GM19328 (cell line): ENCODE results near the gene THSD4.
"Not testable (repeated sequence)": the region's sequence is repeated elsewhere in the genome, so short reads cannot be mapped to it uniquely, and the experiment has no call there.

ENCODE experiments used
- ATAC-seq: cut with Tn5 transposase; IDR thresholded peaks from one replicate; pipeline ENCODE4 v1.9.1; 2021; ENCODE audit warnings: mild to moderate bottlenecking, moderate library complexity; ENCODE audit not compliant: unreplicated experiment

THSD4 gene

GRCh38 chr15:71658827-71659729 is 543.8 kb downstream of the THSD4 start:
- no peak for ATAC-seq

- no peak for ATAC-seq
These were observed 544.4 kb downstream of the THSD4 start for GRCh38 chr15:71659730-71660067.

GRCh38 chr15:71660501-71660900 is 545.2 kb downstream of the THSD4 start:
- ATAC-seq = no peak

- no peak for ATAC-seq
These were observed 547.0 kb downstream of the THSD4 start for GRCh38 chr15:71662306-71662705.

GRCh38 chr15:71664622-71665021 is 549.4 kb downstream of the THSD4 start:
- no peak for ATAC-seq

- ATAC-seq = no peak
These were observed 551.7 kb downstream of the THSD4 start for GRCh38 chr15:71666763-71667620.

- ATAC-seq = no peak
These were observed 554.4 kb downstream of the THSD4 start for GRCh38 chr15:71669688-71670087.

GRCh38 chr15:71670222-71670621 is 555.0 kb downstream of the THSD4 start:
- ATAC-seq = not testable (repeated sequence)

- ATAC-seq = no peak
These were observed 559.1 kb downstream of the THSD4 start for GRCh38 chr15:71674354-71674753.

GRCh38 chr15:71677352-71677751 is 562.1 kb downstream of the THSD4 start:
- no peak for ATAC-seq

- no peak for ATAC-seq
These were observed 562.5 kb downstream of the THSD4 start for GRCh38 chr15:71677766-71678165.

GRCh38 chr15:71678191-71678590 is 562.9 kb downstream of the THSD4 start:
- ATAC-seq = no peak

- no peak for ATAC-seq
These were observed 563.3 kb downstream of the THSD4 start for GRCh38 chr15:71678605-71679004.

GRCh38 chr15:71679223-71679792 is 564.0 kb downstream of the THSD4 start:
- ATAC-seq = no peak

GRCh38 chr15:71679793-71680353 is 564.6 kb downstream of the THSD4 start:
- no peak for ATAC-seq

- ATAC-seq = no peak
These were observed 566.7 kb downstream of the THSD4 start for GRCh38 chr15:71682001-71682400.

GRCh38 chr15:71683411-71684274 is 568.4 kb downstream of the THSD4 start:
- no peak for ATAC-seq

GRCh38 chr15:71685420-71685993 is 570.2 kb downstream of the THSD4 start:
- ATAC-seq = no peak

- no peak for ATAC-seq
These were observed 571.2 kb downstream of the THSD4 start for GRCh38 chr15:71686221-71687050.
